Measurements from ENCODE around the gene MANEA. TPM values are rescaled to one million over a fixed set of nuclear protein-coding genes. Genes with fewer than 3 reads are reported as not detected.

Gene MANEA
- polyA plus RNA-seq (2013, experiment 1 of 2) = 12.0 TPM
- polyA plus RNA-seq (2013, experiment 2 of 2) = 12.5 TPM

DNA sequence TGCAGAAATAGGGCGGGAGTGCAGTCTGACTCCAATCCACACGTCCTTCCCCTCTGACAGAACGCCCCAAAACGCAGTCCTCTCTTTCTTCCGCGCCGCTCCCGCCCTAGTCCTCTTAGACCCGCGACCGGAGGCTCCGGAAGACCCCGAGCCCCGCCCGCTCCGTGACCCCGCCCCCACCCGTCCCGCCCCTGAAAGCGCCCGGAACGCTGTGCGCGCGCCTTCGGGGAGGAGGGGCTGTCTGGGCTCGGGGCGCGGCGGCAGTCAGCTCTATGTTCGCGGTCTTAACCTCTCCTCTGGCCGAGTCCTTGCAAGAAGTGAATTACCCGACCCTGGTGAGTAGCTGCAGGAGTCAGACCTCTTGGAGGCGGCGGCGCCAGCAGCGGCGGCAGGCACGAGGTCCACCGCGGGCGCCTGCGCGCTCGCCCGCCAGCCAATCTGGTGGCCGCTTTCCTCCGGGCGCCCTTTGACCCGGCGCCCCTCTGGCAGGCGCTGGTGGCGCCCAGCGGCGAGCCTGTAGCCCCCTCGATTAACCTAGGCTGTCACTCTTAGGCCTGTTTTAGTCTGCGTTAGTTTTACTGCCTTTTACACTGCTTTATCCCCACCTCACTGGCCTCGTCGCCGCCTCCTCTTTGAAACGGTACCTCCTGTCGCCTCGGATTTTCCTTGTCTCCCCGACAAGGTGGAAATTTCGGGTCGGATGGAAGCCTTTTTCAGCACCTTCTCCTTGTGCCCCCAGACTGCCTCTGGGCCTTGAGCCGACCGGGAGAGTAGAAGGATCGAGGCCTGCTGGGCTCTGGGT lies at the start of gene MANEA:
Gene MANEA, plus strand, starts transcription at position 232 of the 802 bp plus-strand sequence. CDS start 8,905 bp downstream, outside the sequence.
- H3K27me3 ChIP-seq (ENCODE audit: control insufficient read depth in 3 of 3, insufficient read depth in 3 of 3, low read depth in 1 of 3, low read length in 3 of 3) = no peaks in the 10 kb centered on the region
- H3K4me3 ChIP-seq (ENCODE audit: low read length in 2 of 2) = peak within 1 kb of the TSS; percentile 80 to 85
- H3K27ac ChIP-seq (replicated peaks; ENCODE audit: low read length) = peak within 1 kb of the TSS; percentile 99
- H3K4ac ChIP-seq (ENCODE audit: low read length) = no peak within 1 kb of the TSS
- H2AK5ac ChIP-seq (ENCODE audit: low read depth, low read length) = no peak within 1 kb of the TSS
- no peaks in the 10 kb centered on the region for H3K79me1 ChIP-seq (ENCODE audit: low read depth, low read length)
- H3K9ac ChIP-seq (ENCODE audit: low read depth, low read length, poor library complexity) = peak within 1 kb of the TSS; percentile 79
- H3K14ac ChIP-seq (ENCODE audit: low read length) = no peak within 1 kb of the TSS
- no peak within 1 kb of the TSS for H2BK120ac ChIP-seq (ENCODE audit: low read depth, low read length)
- H2BK5ac ChIP-seq (ENCODE audit: low read length) = peak within 1 kb of the TSS; percentile 14
- WGBS, 2 donors (ENCODE audit: extremely low coverage in 2 of 2, insufficient read length in 2 of 2, insufficient replicate concordance in 1 of 2) = no CpG with 5 or more reads among the region's 70 CpGs
- no peaks in the 10 kb centered on the region for H3K9me3 ChIP-seq (replicated peaks in 1 of 2; ENCODE audit: control insufficient read depth in 2 of 2, insufficient read depth in 1 of 2, low read depth in 1 of 2, low read length in 2 of 2)
- peak within 1 kb of the TSS; percentile 97 for H2AFZ ChIP-seq (ENCODE audit: low read length)
- H2BK12ac ChIP-seq (ENCODE audit: low read length) = no peak within 1 kb of the TSS
- no peak within 1 kb of the TSS for H4K91ac ChIP-seq (ENCODE audit: low read depth, low read length, poor library complexity)
- no peak within 1 kb of the TSS for H4K8ac ChIP-seq (ENCODE audit: low read depth, low read length)
- peak within 1 kb of the TSS; percentile 92 for H3K18ac ChIP-seq (ENCODE audit: low read length)
- H3K4me1 ChIP-seq (ENCODE audit: control insufficient read depth in 2 of 2, insufficient read depth in 1 of 2, low read depth in 1 of 2, low read length in 2 of 2) = peaks cover 0 to 5% of the 10 kb centered on the region in 2 donors
- no peak within 1 kb of the TSS for H2BK15ac ChIP-seq (ENCODE audit: low read length)
- H3K4me2 ChIP-seq (ENCODE audit: insufficient read depth, low read length, poor library complexity, severe bottlenecking) = peak within 1 kb of the TSS; percentile 72
- DNase-seq (ENCODE audit: low spot score) = peak; percentile 82
- peak within 1 kb of the TSS; percentile 4 for H3K23ac ChIP-seq (ENCODE audit: low read depth, low read length, poor library complexity)
- H3K36me3 ChIP-seq (replicated peaks in 1 of 2; ENCODE audit: control insufficient read depth in 2 of 2, insufficient read depth in 2 of 2, low read length in 2 of 2) = no peaks in the 10 kb centered on the region

- Histone ChIP-seq H3K27ac (replicated peaks; ENCODE audit: low read length) (no peak overlapping the region), H2BK12ac (ENCODE audit: low read length) (no peak overlapping the region), H4K8ac (ENCODE audit: low read depth, low read length) (no peak overlapping the region), H3K14ac (ENCODE audit: low read length) (no peak overlapping the region), H4K91ac (ENCODE audit: low read depth, low read length, poor library complexity) (no peak overlapping the region), H3K4me2 (ENCODE audit: insufficient read depth, low read length, poor library complexity, severe bottlenecking) (no peak overlapping the region), H3K23ac (ENCODE audit: low read depth, low read length, poor library complexity) (no peak overlapping the region), H3K18ac (ENCODE audit: low read length) (no peak overlapping the region), H2AK5ac (ENCODE audit: low read depth, low read length) (no peak overlapping the region), H3K27me3 (ENCODE audit: control insufficient read depth in 3 of 3, insufficient read depth in 3 of 3, low read depth in 1 of 3, low read length in 3 of 3) (no peaks in the 10 kb centered on the region), H3K4me1 (ENCODE audit: control insufficient read depth in 2 of 2, insufficient read depth in 1 of 2, low read depth in 1 of 2, low read length in 2 of 2) (no peaks in the 10 kb centered on the region), H3K9me3 (replicated peaks in 1 of 2; ENCODE audit: control insufficient read depth in 2 of 2, insufficient read depth in 1 of 2, low read depth in 1 of 2, low read length in 2 of 2) (no peaks in the 10 kb centered on the region), H3K4ac (ENCODE audit: low read length) (no peak overlapping the region), H3K9ac (ENCODE audit: low read depth, low read length, poor library complexity) (no peak overlapping the region), H2BK120ac (ENCODE audit: low read depth, low read length) (no peak overlapping the region), H3K36me3 (replicated peaks in 1 of 2; ENCODE audit: control insufficient read depth in 2 of 2, insufficient read depth in 2 of 2, low read length in 2 of 2) (no peaks in the 10 kb centered on the region), H3K4me3 (ENCODE audit: low read length in 2 of 2) (no peak overlapping the region), H2BK5ac (ENCODE audit: low read length) (no peak overlapping the region), H2BK15ac (ENCODE audit: low read length) (no peak overlapping the region), H3K79me1 (ENCODE audit: low read depth, low read length) (no peaks in the 10 kb centered on the region), H2AFZ (ENCODE audit: low read length) (no peak overlapping the region)
- no peak for DNase-seq (ENCODE audit: low spot score)
- no CpG with 5 or more reads among the region's 1 CpG for WGBS, 2 donors (ENCODE audit: extremely low coverage in 2 of 2, insufficient read length in 2 of 2, insufficient replicate concordance in 1 of 2)
Measured at GRCh38 chr6:95529762-95530161, 47.6 kb upstream of the MANEA start.

- H3K18ac ChIP-seq (ENCODE audit: low read length) = no peak overlapping the region
- no peak overlapping the region for H3K27ac ChIP-seq (replicated peaks; ENCODE audit: low read length)
- H3K36me3 ChIP-seq (replicated peaks in 1 of 2; ENCODE audit: control insufficient read depth in 2 of 2, insufficient read depth in 2 of 2, low read length in 2 of 2) = no peaks in the 10 kb centered on the region
- no peaks in the 10 kb centered on the region for H3K27me3 ChIP-seq (ENCODE audit: control insufficient read depth in 3 of 3, insufficient read depth in 3 of 3, low read depth in 1 of 3, low read length in 3 of 3)
- H3K4me3 ChIP-seq (ENCODE audit: low read length in 2 of 2) = no peak overlapping the region
- H2BK120ac ChIP-seq (ENCODE audit: low read depth, low read length) = no peak overlapping the region
- no peak overlapping the region for H3K23ac ChIP-seq (ENCODE audit: low read depth, low read length, poor library complexity)
- no peak overlapping the region for H4K8ac ChIP-seq (ENCODE audit: low read depth, low read length)
- H2BK5ac ChIP-seq (ENCODE audit: low read length) = no peak overlapping the region
- DNase-seq (ENCODE audit: low spot score) = no peak
- H3K4me1 ChIP-seq (ENCODE audit: control insufficient read depth in 2 of 2, insufficient read depth in 1 of 2, low read depth in 1 of 2, low read length in 2 of 2) = no peaks in the 10 kb centered on the region
- no peaks in the 10 kb centered on the region for H3K79me1 ChIP-seq (ENCODE audit: low read depth, low read length)
- H2AK5ac ChIP-seq (ENCODE audit: low read depth, low read length) = no peak overlapping the region
- no CpG with 5 or more reads among the region's 3 CpGs for WGBS, 2 donors (ENCODE audit: extremely low coverage in 2 of 2, insufficient read length in 2 of 2, insufficient replicate concordance in 1 of 2)
- H3K4me2 ChIP-seq (ENCODE audit: insufficient read depth, low read length, poor library complexity, severe bottlenecking) = no peak overlapping the region
- no peak overlapping the region for H2BK12ac ChIP-seq (ENCODE audit: low read length)
- H3K9ac ChIP-seq (ENCODE audit: low read depth, low read length, poor library complexity) = no peak overlapping the region
- no peak overlapping the region for H3K4ac ChIP-seq (ENCODE audit: low read length)
- H2AFZ ChIP-seq (ENCODE audit: low read length) = no peak overlapping the region
- no peaks in the 10 kb centered on the region for H3K9me3 ChIP-seq (replicated peaks in 1 of 2; ENCODE audit: control insufficient read depth in 2 of 2, insufficient read depth in 1 of 2, low read depth in 1 of 2, low read length in 2 of 2)
- no peak overlapping the region for H4K91ac ChIP-seq (ENCODE audit: low read depth, low read length, poor library complexity)
- no peak overlapping the region for H2BK15ac ChIP-seq (ENCODE audit: low read length)
- H3K14ac ChIP-seq (ENCODE audit: low read length) = no peak overlapping the region
Measured at GRCh38 chr6:95530176-95530819, 47.0 kb upstream of the MANEA start.

DNA sequence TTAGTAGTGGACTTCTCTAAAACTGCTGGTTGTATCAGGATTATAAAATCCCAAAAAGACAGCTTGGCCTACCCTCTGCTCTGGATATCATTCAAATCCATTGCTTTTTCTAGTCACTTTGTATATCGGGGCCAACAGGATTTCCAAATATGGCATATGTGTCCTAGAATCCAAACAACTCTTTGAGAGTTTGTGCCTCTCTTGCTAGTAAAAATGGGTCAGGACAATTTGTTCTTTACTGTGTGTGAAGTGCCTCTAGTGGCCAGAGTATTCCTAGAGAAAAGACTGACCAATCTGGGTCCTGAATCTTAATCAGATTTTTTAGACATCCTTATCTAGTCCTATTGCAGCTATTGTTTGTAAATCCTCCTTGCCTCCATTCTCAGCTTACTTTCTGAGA lies 33.5 kb upstream of the MANEA start:
- no peaks in the 10 kb centered on the region for H3K9me3 ChIP-seq (replicated peaks in 1 of 2; ENCODE audit: control insufficient read depth in 2 of 2, insufficient read depth in 1 of 2, low read depth in 1 of 2, low read length in 2 of 2)
- H3K9ac ChIP-seq (ENCODE audit: low read depth, low read length, poor library complexity) = no peak overlapping the region
- DNase-seq (ENCODE audit: low spot score) = no peak
- H2AK5ac ChIP-seq (ENCODE audit: low read depth, low read length) = no peak overlapping the region
- no peaks in the 10 kb centered on the region for H3K79me1 ChIP-seq (ENCODE audit: low read depth, low read length)
- H3K14ac ChIP-seq (ENCODE audit: low read length) = no peak overlapping the region
- no peak overlapping the region for H2BK12ac ChIP-seq (ENCODE audit: low read length)
- H3K4me3 ChIP-seq (ENCODE audit: low read length in 2 of 2) = no peak overlapping the region
- no peak overlapping the region for H3K18ac ChIP-seq (ENCODE audit: low read length)
- no peak overlapping the region for H3K23ac ChIP-seq (ENCODE audit: low read depth, low read length, poor library complexity)
- H3K36me3 ChIP-seq (replicated peaks in 1 of 2; ENCODE audit: control insufficient read depth in 2 of 2, insufficient read depth in 2 of 2, low read length in 2 of 2) = no peaks in the 10 kb centered on the region
- H3K4me2 ChIP-seq (ENCODE audit: insufficient read depth, low read length, poor library complexity, severe bottlenecking) = no peak overlapping the region
- H2BK5ac ChIP-seq (ENCODE audit: low read length) = no peak overlapping the region
- no peak overlapping the region for H4K91ac ChIP-seq (ENCODE audit: low read depth, low read length, poor library complexity)
- H2AFZ ChIP-seq (ENCODE audit: low read length) = no peak overlapping the region
- H3K27me3 ChIP-seq (ENCODE audit: control insufficient read depth in 3 of 3, insufficient read depth in 3 of 3, low read depth in 1 of 3, low read length in 3 of 3) = no peaks in the 10 kb centered on the region
- H4K8ac ChIP-seq (ENCODE audit: low read depth, low read length) = no peak overlapping the region
- H3K4ac ChIP-seq (ENCODE audit: low read length) = no peak overlapping the region
- no peak overlapping the region for H3K27ac ChIP-seq (replicated peaks; ENCODE audit: low read length)
- H2BK120ac ChIP-seq (ENCODE audit: low read depth, low read length) = no peak overlapping the region
- H2BK15ac ChIP-seq (ENCODE audit: low read length) = no peak overlapping the region
- H3K4me1 ChIP-seq (ENCODE audit: control insufficient read depth in 2 of 2, insufficient read depth in 1 of 2, low read depth in 1 of 2, low read length in 2 of 2) = peaks cover 1 to 20% of the 10 kb centered on the region in 2 donors
- no CpG with 5 or more reads among the region's 1 CpG for WGBS, 2 donors (ENCODE audit: extremely low coverage in 2 of 2, insufficient read length in 2 of 2, insufficient replicate concordance in 1 of 2)

Data from neuronal stem cell (in vitro differentiated cells).